ENCODE measurements around the gene ZDHHC16.
"Not testable (repeated sequence)": the region's sequence is repeated elsewhere in the genome, so short reads cannot be mapped to it uniquely, and the experiment has no call there.

Gene ZDHHC16

DNA sequence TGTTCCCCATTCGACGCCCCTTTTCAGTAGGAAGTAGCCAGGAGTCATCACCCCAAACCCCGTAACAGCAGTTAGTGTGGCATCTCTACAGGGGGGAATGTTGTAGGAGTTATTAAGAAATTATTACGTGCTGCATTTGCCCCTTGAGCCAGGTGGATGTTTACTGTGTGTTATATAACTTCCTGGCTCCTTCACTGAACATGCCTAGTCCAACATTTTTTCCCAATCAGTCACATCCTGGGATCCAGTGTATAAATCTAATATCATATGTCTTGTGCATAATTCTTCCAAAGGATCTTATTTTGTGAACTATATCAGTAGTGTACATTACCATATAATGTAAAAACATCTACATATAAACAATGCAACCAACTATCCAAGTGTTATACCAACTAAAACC lies 33.4 kb downstream of the ZDHHC16 start:
- not testable (repeated sequence) for H3K27me3 Mint-ChIP-seq; H3K9me3 Mint-ChIP-seq; H3K4me3 Mint-ChIP-seq; DNase-seq; H3K4me1 Mint-ChIP-seq (ENCODE audit: low read depth); H3K27ac Mint-ChIP-seq
- H3K36me3 Mint-ChIP-seq (ENCODE audit: low read depth) = peaks cover 92% of the 10 kb centered on the region

DNA sequence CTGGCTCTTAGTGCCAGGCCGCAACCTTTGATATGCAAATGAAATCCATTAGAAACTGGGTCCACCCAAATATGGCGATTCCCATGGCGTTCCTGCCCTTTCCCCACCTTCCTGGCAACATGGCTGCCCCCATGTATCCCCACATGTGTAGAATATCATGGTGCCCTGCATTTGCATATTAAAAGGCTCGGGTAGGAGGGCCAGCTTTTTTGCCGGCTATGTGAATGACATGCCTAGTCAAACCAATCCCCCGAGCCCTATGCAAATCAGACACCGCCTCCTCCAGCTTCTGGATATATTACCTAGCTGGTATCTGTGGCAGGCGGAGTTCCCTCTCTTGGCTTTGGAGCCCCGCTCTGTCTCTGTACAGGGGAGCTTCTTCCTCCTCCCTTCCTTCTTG lies 34.0 kb downstream of the ZDHHC16 start:
- Mint-ChIP-seq H3K4me1 (ENCODE audit: low read depth) (no peaks in the 10 kb centered on the region), H3K9me3 (no peaks in the 10 kb centered on the region), H3K27ac (no peak overlapping the region), H3K4me3 (no peak overlapping the region), H3K36me3 (ENCODE audit: low read depth) (peaks cover 89% of the 10 kb centered on the region), H3K27me3 (no peaks in the 10 kb centered on the region)
- no peak for DNase-seq

DNA sequence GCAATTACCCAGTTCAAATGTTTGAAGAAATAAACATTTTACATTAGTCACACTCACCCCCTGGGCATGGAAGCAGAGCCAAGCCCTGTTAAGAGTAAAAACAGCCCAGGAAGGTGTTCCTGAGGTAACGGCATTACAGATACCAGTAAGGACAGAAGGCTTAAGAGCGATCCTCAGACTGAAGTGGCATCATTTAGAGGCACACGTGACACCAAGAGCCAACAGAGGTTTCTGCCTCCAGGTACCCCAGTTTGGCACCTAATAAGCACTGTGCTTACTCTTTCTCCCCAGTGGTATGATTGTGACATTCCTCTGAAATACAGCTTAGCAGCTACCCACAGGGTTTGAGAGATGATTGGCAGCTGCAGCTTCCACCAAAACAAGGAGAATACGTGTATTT lies 35.1 kb downstream of the ZDHHC16 start:
- no peak overlapping the region for H3K27ac Mint-ChIP-seq
- DNase-seq = no peak

DNA sequence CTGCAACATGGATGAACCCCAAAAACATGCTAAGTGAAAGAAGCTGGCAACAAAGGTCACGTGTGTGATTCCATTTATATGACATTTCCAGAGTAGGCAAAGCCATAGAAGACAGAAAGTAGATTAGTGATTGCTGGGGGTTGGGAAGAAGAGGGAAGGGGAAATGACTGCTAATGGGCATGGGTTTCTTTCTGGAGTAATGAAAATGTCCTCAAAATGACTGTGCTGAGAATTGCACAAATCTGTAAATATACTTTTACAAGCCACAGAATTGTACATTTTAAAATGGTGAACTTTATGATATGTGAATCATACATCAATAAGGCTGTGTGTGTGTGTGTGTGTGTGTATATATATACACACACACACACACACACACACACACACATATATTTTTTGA lies 36.4 kb downstream of the ZDHHC16 start:
- no peaks in the 10 kb centered on the region for H3K27me3 Mint-ChIP-seq
- H3K27ac Mint-ChIP-seq = no peak overlapping the region
- H3K4me1 Mint-ChIP-seq (ENCODE audit: low read depth) = peaks cover 3% of the 10 kb centered on the region
- H3K36me3 Mint-ChIP-seq (ENCODE audit: low read depth) = peaks cover 80% of the 10 kb centered on the region
- no peak for DNase-seq
- H3K4me3 Mint-ChIP-seq = no peak overlapping the region
- no peaks in the 10 kb centered on the region for H3K9me3 Mint-ChIP-seq

More for the DNA sequence above, 35.1 kb downstream of the ZDHHC16 start:
- Mint-ChIP-seq H3K27me3 (no peaks in the 10 kb centered on the region), H3K9me3 (no peaks in the 10 kb centered on the region), H3K36me3 (ENCODE audit: low read depth) (peaks cover 88% of the 10 kb centered on the region), H3K4me1 (ENCODE audit: low read depth) (no peaks in the 10 kb centered on the region), H3K4me3 (no peak overlapping the region)

DNA sequence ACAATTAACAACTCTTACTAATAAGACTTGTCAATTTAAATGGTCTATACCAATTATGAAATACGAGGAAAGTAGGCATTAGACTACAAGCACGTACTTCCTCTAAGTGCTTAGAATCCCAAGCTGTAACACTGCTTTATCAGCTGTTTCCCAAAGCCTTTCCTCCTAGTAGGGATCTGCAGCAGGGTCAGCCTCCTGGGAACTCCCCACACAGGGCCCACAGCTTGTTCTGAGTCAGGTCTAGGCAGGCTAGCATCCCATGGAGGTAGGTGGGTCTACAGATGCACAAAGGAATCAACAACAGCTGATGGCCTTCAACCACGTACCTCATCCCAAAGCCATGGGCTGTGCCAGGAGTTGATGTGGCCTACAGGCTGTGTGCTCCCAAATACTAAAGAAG lies 37.5 kb downstream of the ZDHHC16 start:
- Mint-ChIP-seq H3K36me3 (ENCODE audit: low read depth) (peaks cover 72% of the 10 kb centered on the region), H3K4me3 (no peak overlapping the region), H3K27me3 (no peaks in the 10 kb centered on the region), H3K9me3 (no peaks in the 10 kb centered on the region), H3K4me1 (ENCODE audit: low read depth) (peaks cover 11% of the 10 kb centered on the region), H3K27ac (peak overlapping the region; percentile 44)
- DNase-seq = no peak

DNA sequence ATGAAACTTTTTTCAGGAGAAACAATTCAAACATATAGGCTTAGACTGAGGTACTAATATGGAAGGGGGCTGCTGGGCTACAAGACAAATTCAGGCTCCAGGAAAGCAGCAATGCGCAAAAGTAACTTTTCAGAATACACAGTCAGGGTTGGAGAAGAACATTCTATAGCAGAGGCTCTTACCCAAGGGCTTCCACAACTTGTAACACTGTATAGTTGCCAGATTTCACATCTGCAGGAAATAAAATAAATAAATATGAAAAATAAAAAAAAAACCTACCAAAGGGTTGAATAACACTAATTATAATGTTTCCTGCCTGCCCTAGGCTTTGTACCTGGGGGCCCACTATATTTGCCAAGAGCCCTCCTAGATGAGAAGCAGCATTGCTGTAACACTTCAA lies 37.9 kb downstream of the ZDHHC16 start:
- no peak overlapping the region for H3K4me3 Mint-ChIP-seq
- peaks cover 71% of the 10 kb centered on the region for H3K36me3 Mint-ChIP-seq (ENCODE audit: low read depth)
- DNase-seq = no peak
- H3K9me3 Mint-ChIP-seq = no peaks in the 10 kb centered on the region
- peak overlapping the region; percentile 44 for H3K27ac Mint-ChIP-seq
- H3K4me1 Mint-ChIP-seq (ENCODE audit: low read depth) = peaks cover 14% of the 10 kb centered on the region
- H3K27me3 Mint-ChIP-seq = no peaks in the 10 kb centered on the region

DNA sequence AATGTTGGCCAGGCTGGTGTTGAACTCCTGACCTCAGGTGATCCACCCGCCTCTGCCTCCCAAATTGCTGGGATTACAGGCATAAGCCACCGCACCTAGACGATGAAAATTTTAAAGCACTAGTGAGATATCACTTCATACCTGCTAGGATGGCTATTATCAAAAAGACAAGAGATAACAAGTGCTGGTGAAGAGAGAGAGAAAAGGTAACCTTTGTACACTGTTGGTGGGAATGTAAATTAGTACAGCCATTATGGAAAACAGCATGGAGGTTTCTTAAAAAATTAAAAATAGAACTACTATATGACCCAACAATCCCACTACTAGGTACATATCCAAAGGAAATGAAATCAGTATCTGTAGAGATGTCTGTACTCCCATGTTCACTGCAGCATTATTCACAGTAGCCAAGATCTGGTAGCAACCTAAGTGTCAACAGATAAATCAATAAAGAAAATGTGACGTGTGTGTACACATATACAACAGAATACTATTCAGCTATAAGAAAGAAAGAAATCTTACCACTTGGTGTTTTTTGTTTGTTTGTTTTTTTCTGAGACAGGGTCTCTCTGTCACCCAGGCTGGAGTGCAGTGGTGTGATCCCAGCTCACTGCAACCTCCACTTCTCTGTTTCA lies 39.8 kb downstream of the ZDHHC16 start:
- Mint-ChIP-seq H3K27ac (no peak overlapping the region), H3K9me3 (no peaks in the 10 kb centered on the region), H3K27me3 (no peaks in the 10 kb centered on the region), H3K4me3 (no peak overlapping the region), H3K4me1 (ENCODE audit: low read depth) (peaks cover 30% of the 10 kb centered on the region), H3K36me3 (ENCODE audit: low read depth) (peaks cover 66% of the 10 kb centered on the region)
- no peak for DNase-seq

DNA sequence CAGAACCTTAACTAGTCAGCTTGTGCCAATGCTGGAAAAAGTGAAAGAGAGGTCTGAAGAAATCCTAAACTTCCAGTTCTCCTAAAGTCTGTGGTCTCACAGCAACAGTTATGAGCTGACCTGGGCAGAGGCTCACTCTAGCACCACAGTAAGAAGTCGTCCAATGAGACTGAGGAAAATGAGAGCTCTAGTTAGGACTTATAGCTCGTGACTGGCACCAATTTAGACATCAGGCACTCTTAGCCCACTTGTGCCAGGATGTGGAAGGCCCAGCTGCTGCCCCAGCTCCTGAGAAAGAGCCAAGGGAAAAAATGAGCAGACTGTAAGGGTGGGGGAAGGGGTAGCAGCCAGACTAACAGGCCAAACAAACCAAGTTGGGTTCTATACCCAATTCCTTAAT lies 44.6 kb downstream of the ZDHHC16 start:
- DNase-seq = no peak
- no peaks in the 10 kb centered on the region for H3K9me3 Mint-ChIP-seq
- peaks cover 61% of the 10 kb centered on the region for H3K4me1 Mint-ChIP-seq (ENCODE audit: low read depth)
- H3K27ac Mint-ChIP-seq = peak overlapping the region; percentile 78
- no peaks in the 10 kb centered on the region for H3K27me3 Mint-ChIP-seq
- no peak overlapping the region for H3K4me3 Mint-ChIP-seq
- peaks cover 57% of the 10 kb centered on the region for H3K36me3 Mint-ChIP-seq (ENCODE audit: low read depth)

DNA sequence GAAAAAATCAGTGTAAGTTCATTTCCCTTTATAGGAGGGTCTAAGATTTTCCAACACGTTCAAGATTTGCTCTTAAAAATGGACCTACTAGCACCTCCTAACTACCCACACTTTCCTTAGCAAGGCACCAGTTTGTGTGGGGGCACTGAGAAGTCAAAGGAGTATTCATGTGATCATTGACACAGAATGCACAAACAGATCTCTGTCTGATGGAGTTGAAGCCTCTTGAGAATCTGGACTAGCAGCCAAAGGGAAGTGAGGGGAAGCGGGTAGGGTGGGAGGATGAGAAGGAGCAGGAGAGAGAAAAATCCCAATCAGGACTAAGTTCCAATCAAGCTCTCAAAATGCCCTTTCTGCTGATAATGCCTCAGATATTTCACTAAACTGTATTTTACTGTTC lies 48.2 kb downstream of the ZDHHC16 start:
- Mint-ChIP-seq H3K4me3 (no peak overlapping the region), H3K4me1 (ENCODE audit: low read depth) (peaks cover 63% of the 10 kb centered on the region), H3K9me3 (no peaks in the 10 kb centered on the region), H3K27me3 (no peaks in the 10 kb centered on the region), H3K27ac (no peak overlapping the region), H3K36me3 (ENCODE audit: low read depth) (peaks cover 63% of the 10 kb centered on the region)
- DNase-seq = no peak

DNA sequence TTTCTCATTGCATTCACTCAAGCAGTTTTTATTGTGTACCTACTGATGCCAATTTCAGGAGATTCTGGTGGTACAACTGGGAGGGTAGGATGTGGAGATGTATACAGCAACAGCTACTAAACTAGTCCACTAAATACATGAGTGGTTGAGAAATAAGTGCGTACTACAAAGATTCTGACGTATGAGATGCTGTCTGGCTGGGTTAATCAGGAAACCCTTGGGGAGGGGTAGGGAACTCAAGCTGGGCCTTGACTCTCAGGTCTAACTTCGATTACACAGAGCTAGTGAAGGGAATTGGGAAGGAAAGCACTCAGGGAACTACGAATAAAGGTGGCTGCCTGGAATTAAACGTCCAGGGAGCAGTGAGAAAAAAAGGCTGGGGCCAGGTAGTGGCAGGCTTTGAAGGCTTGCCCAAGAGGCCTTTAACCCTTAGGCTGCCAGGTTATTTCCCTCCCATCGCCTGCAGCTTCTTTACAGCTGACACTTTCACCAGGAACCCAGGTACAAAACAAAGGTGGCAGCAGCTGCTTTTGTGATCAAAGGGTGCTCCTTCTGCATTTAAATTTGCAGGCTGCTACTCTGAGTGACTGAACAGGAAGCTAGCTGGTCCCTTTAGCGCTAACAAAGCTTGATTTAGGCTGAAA lies 49.0 kb downstream of the ZDHHC16 start:
- peak overlapping the region; percentile 76 for H3K27ac Mint-ChIP-seq
- no peak for DNase-seq
- H3K4me1 Mint-ChIP-seq (ENCODE audit: low read depth) = peaks cover 60% of the 10 kb centered on the region
- H3K36me3 Mint-ChIP-seq (ENCODE audit: low read depth) = peaks cover 58% of the 10 kb centered on the region
- H3K9me3 Mint-ChIP-seq = no peaks in the 10 kb centered on the region
- H3K4me3 Mint-ChIP-seq = peak overlapping the region; percentile 59
- H3K27me3 Mint-ChIP-seq = peaks cover 4% of the 10 kb centered on the region

DNA sequence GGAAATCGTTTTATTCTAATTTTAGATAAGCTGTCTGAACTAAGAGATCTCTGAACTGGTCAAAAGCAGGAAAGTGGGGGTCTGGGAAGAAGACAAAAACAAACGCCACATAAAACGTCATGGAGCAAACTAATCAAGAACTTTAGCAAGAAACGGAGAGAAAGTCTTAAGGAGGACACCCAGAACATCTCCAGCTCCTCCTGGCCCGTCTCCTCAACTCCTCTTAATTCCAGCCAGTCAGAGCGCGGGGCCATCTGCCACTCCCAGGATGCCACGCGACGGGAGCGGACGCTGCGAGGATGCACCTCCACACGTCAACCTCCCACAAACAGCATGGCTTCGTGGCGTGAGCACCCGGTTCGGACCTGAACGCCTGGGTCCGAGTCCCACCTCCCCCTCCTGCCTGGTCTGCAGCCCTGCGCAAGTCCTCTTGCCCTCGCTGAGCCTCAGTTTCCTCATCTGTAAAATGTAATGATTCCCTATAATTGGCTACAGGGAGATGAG lies 51.6 kb downstream of the ZDHHC16 start:
- Mint-ChIP-seq H3K27me3 (peaks cover 24% of the 10 kb centered on the region), H3K4me1 (ENCODE audit: low read depth) (peaks cover 49% of the 10 kb centered on the region)
- peak; percentile 82 for DNase-seq

DNA sequence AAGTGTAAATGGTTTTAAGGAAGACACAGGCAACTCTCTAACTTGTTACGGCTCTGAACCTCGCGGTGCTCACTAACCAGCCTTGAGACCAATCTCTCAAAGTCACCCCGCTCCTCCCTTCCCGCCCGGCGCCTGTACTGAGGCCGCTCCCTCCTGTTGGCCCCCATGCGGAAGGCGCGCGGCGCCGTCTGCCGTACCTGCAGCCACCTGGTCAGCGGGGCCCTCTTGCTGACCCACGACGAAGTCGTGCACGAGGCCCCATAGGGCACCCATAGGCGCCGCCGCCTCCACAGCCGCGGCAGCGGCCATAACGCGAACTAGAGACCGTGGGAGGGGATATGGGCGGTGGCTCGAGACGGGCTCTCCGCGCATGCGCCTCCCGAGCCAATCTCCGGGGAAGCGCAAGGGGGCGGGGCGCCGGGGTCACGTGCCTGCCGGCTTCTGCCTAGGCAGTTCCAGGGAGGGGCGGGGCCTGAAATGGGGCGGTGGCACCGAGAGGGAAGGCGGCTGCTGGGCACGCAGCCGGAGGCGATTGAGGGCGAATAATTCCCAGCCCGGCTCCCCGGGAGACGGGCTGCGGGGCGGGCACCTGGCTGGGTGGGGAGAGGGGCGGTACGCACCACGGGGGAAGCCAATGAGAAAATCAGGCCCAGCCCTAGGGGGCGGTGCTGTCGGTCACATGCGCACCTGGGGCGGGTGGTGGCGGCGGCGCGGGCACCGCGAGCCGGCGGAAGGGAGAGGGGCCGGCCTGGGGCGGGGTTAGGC lies 52.3 kb downstream of the ZDHHC16 start, which contains the start of gene MMS19:
TSS of gene MMS19 (minus strand) at position 347 of the 765 bp plus-strand sequence. CDS start at position 309, 38 bp downstream.
- DNase-seq = peak; percentile 100
- no peaks in the 10 kb centered on the region for H3K9me3 Mint-ChIP-seq
- H3K27ac Mint-ChIP-seq = peak within 1 kb of the TSS; percentile 99
- peaks cover 43% of the 10 kb centered on the region for H3K4me1 Mint-ChIP-seq (ENCODE audit: low read depth)
- H3K36me3 Mint-ChIP-seq (ENCODE audit: low read depth) = peaks cover 45% of the 10 kb centered on the region
- H3K4me3 Mint-ChIP-seq = peak within 1 kb of the TSS; percentile 94
- peaks cover 27% of the 10 kb centered on the region for H3K27me3 Mint-ChIP-seq

More for the DNA sequence above, 51.6 kb downstream of the ZDHHC16 start:
- peaks cover 52% of the 10 kb centered on the region for H3K36me3 Mint-ChIP-seq (ENCODE audit: low read depth)
- H3K4me3 Mint-ChIP-seq = peak overlapping the region; percentile 94
- no peaks in the 10 kb centered on the region for H3K9me3 Mint-ChIP-seq
- peak overlapping the region; percentile 99 for H3K27ac Mint-ChIP-seq

DNA sequence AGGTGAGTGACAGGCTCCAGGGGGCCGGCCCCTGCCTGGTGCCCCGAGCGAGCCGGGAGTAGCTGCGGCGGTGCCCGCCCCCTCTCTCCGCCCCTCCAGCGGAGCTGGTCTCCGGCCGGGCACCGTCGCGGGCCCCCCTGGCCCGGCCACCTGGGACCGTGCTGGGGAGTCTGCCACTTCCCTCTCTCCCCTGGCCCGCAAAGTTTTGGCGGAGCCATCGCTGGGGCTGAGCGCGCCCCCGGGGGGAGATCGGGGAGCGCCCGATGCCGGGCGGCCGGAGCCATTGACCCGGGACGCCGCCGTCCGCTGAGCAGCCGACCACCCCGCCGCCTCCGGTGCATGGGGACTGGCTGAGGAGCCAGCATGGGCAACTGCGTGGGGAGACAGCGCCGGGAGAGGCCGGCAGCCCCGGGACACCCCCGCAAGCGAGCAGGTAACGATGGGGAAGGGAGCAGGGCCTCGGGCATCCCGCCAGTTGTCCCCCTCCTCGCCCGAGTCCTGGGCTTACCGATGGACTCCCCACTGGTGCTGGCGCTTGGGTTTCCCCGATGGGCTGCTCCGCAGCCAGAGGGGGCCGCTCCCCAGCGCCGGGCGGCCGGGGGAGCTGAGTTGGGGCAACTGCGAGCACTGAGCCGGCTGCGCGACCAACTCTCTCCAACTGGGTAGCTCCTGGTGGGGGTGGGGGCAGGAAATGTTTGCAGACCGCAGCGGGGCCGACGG lies 53.0 kb downstream of the ZDHHC16 start, which contains the start of gene UBTD1:
TSS of gene UBTD1 (plus strand) at position 84 of the 720 bp plus-strand sequence. CDS start at position 364, 280 bp downstream.
- H3K27me3 Mint-ChIP-seq = peaks cover 27% of the 10 kb centered on the region
- peaks cover 39% of the 10 kb centered on the region for H3K4me1 Mint-ChIP-seq (ENCODE audit: low read depth)
- DNase-seq = no peak
- H3K4me3 Mint-ChIP-seq = peak within 1 kb of the TSS; percentile 94
- peak within 1 kb of the TSS; percentile 99 for H3K27ac Mint-ChIP-seq
- no peaks in the 10 kb centered on the region for H3K9me3 Mint-ChIP-seq
- H3K36me3 Mint-ChIP-seq (ENCODE audit: low read depth) = peaks cover 38% of the 10 kb centered on the region

Data from activated T-cell treated with anti-CD3 and anti-CD28 coated beads, Interleukin-2, amount 50 U/mL, for 24 hours (primary cell).